Measurements from ENCODE around the gene LZTS2.
A peak's percentile ranks its signal among the peaks of the same experiment; 100 is the strongest.

Gene LZTS2

DNA sequence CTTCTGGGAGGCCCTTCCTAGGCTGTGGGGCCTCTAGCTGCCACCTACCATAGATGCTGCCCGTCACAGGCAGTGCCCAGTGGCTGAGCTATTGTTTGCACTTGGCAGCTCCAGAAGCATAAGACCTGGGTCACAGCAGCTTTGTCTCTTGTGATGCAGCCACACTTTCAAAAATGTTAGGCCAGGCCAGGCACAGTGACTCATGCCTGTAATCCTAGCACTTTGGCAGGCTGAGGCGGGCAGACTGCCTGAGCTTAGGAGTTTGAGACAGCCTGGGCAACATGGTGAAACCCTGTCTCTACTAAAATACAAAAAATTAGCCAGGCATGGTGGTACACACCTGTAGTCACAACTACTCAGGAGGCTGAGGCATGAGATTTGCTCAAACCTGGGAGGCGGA is 52.7 kb downstream of the LZTS2 start:
- ATAC-seq = peak; percentile 87
- TF ChIP-seq PATZ1 (CRISPR knock-in tag; IDR thresholded peaks at IDR 0.05; ENCODE audit: borderline replicate concordance) (no peak), ZNF70 (CRISPR knock-in tag; IDR thresholded peaks at IDR 0.05) (peak; percentile 81)

DNA sequence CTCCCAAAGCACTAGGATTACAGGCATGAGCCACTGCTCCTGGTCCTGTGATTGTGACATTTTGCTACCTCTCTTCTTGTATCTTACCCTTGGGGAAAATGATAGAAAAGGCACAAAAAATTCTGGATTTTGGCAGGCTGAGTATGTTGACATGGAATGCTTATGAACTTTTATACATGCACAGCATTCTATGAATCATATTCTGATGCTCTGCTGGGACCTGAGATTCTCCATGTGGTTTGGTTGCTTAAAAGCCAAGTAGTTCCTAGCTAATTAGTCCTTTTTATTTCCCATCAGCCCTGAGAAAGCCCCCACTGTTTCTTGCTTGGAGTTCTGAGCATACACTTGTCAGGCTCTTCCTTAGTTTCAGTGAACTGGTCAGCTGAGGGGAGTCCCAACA is 53.9 kb downstream of the LZTS2 start:
- TF ChIP-seq ZFP30 (CRISPR knock-in tag; IDR thresholded peaks at IDR 0.05) = no peak
- no peak for TF ChIP-seq ZNF70 (CRISPR knock-in tag; IDR thresholded peaks at IDR 0.05)
- no peak for TF ChIP-seq ISL1 (CRISPR knock-in tag; IDR thresholded peaks at IDR 0.05)
- no peak for TF ChIP-seq RARB (CRISPR knock-in tag; IDR thresholded peaks at IDR 0.05)
- no peak for TF ChIP-seq ZNF565 (CRISPR knock-in tag; conservative IDR thresholded peaks at IDR 0.05; ENCODE audit: low read depth)
- no peak for TF ChIP-seq BACH2 (CRISPR knock-in tag; IDR thresholded peaks at IDR 0.05; ENCODE audit: borderline replicate concordance)
- TF ChIP-seq CSDC2 (CRISPR knock-in tag; IDR thresholded peaks at IDR 0.05) = no peak
- no peak for ATAC-seq

- TF ChIP-seq CSDC2 (CRISPR knock-in tag; IDR thresholded peaks at IDR 0.05) (no peak), TOX (CRISPR knock-in tag; IDR thresholded peaks at IDR 0.05; ENCODE audit: borderline replicate concordance) (no peak), ZFP3 (CRISPR knock-in tag; IDR thresholded peaks at IDR 0.05) (no peak)
- TF ChIP-seq, protein P1, sequence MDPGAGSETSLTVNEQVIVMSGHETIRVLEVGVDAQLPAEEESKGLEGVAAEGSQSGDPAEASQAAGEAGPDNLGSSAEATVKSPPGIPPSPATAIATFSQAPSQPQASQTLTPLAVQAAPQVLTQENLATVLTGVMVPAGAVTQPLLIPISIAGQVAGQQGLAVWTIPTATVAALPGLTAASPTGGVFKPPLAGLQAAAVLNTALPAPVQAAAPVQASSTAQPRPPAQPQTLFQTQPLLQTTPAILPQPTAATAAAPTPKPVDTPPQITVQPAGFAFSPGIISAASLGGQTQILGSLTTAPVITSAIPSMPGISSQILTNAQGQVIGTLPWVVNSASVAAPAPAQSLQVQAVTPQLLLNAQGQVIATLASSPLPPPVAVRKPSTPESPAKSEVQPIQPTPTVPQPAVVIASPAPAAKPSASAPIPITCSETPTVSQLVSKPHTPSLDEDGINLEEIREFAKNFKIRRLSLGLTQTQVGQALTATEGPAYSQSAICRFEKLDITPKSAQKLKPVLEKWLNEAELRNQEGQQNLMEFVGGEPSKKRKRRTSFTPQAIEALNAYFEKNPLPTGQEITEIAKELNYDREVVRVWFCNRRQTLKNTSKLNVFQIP (CRISPR knock-in tag; IDR thresholded peaks at IDR 0.05; ENCODE audit: borderline replicate concordance, low read depth) = no peak
- ATAC-seq = no peak
These were observed 54.7 kb downstream of the LZTS2 start for GRCh38 chr10:101054351-101054750.

GRCh38 chr10:101054876-101055275 is 55.3 kb downstream of the LZTS2 start:
- TF ChIP-seq GLIS3 (CRISPR knock-in tag; IDR thresholded peaks at IDR 0.05) (no peak), ARNTL (CRISPR knock-in tag; IDR thresholded peaks at IDR 0.05; ENCODE audit: borderline replicate concordance, low read depth) (no peak), PPARA (CRISPR knock-in tag; IDR thresholded peaks at IDR 0.05; ENCODE audit: borderline replicate concordance) (no peak), ISL1 (CRISPR knock-in tag; IDR thresholded peaks at IDR 0.05) (no peak), BACH2 (CRISPR knock-in tag; IDR thresholded peaks at IDR 0.05; ENCODE audit: borderline replicate concordance) (no peak), CSDC2 (CRISPR knock-in tag; IDR thresholded peaks at IDR 0.05) (no peak), PATZ1 (CRISPR knock-in tag; IDR thresholded peaks at IDR 0.05; ENCODE audit: borderline replicate concordance) (no peak), ZNF8 (CRISPR knock-in tag; IDR thresholded peaks at IDR 0.05) (no peak), ZC3H10 (CRISPR knock-in tag; IDR thresholded peaks at IDR 0.05) (no peak), ZFP30 (CRISPR knock-in tag; IDR thresholded peaks at IDR 0.05) (no peak), OSR1 (CRISPR knock-in tag; IDR thresholded peaks at IDR 0.05) (no peak), ZFP3 (CRISPR knock-in tag; IDR thresholded peaks at IDR 0.05) (no peak), ESRRG (CRISPR knock-in tag; IDR thresholded peaks at IDR 0.05) (no peak), ZNF565 (CRISPR knock-in tag; conservative IDR thresholded peaks at IDR 0.05; ENCODE audit: low read depth) (no peak), RARB (CRISPR knock-in tag; IDR thresholded peaks at IDR 0.05) (no peak), TCF4 (CRISPR knock-in tag; IDR thresholded peaks at IDR 0.05; ENCODE audit: borderline replicate concordance) (no peak), TOX (CRISPR knock-in tag; IDR thresholded peaks at IDR 0.05; ENCODE audit: borderline replicate concordance) (no peak), CREB5 (CRISPR knock-in tag; IDR thresholded peaks at IDR 0.05; ENCODE audit: low read depth) (no peak)
- TF ChIP-seq, protein P2, sequence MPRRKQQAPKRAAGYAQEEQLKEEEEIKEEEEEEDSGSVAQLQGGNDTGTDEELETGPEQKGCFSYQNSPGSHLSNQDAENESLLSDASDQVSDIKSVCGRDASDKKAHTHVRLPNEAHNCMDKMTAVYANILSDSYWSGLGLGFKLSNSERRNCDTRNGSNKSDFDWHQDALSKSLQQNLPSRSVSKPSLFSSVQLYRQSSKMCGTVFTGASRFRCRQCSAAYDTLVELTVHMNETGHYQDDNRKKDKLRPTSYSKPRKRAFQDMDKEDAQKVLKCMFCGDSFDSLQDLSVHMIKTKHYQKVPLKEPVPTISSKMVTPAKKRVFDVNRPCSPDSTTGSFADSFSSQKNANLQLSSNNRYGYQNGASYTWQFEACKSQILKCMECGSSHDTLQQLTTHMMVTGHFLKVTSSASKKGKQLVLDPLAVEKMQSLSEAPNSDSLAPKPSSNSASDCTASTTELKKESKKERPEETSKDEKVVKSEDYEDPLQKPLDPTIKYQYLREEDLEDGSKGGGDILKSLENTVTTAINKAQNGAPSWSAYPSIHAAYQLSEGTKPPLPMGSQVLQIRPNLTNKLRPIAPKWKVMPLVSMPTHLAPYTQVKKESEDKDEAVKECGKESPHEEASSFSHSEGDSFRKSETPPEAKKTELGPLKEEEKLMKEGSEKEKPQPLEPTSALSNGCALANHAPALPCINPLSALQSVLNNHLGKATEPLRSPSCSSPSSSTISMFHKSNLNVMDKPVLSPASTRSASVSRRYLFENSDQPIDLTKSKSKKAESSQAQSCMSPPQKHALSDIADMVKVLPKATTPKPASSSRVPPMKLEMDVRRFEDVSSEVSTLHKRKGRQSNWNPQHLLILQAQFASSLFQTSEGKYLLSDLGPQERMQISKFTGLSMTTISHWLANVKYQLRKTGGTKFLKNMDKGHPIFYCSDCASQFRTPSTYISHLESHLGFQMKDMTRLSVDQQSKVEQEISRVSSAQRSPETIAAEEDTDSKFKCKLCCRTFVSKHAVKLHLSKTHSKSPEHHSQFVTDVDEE (CRISPR knock-in tag; IDR thresholded peaks at IDR 0.05) = no peak
- TF ChIP-seq, protein P1 (CRISPR knock-in tag; IDR thresholded peaks at IDR 0.05; ENCODE audit: borderline replicate concordance, low read depth) = no peak
- ATAC-seq = no peak

All from SK-N-SH treated with all-trans-retinoic acid at 6 μM for 48 hours (cell line).